GM12878 (cell line): ENCODE measurements around the gene OSBPL10. TPM values are rescaled to one million over a fixed set of nuclear protein-coding genes. Genes with fewer than 3 reads are reported as not detected.

Experiments used
- CEBPZ ChIP-seq: fragments of 150-350 bp; IDR thresholded peaks from 2 replicates; pipeline ENCODE4 v1.6.1; 2016; ENCODE audit warnings: low read depth, low read length
- CHD2 ChIP-seq: IDR thresholded peaks from 2 replicates; pipeline ENCODE4 v1.6.1; 2011; ENCODE audit warnings: low read depth, low read length, improper control_type of control experiment, borderline replicate concordance
- DPF2 ChIP-seq: fragments of 450-650 bp; IDR thresholded peaks from 2 replicates; pipeline ENCODE4 v1.6.1; 2017; ENCODE audit warnings: mild to moderate bottlenecking
- EZH2 ChIP-seq: IDR thresholded peaks from 2 replicates; pipeline ENCODE4 v1.6.1; 2012; ENCODE audit warnings: low read depth, mild to moderate bottlenecking, control low read depth, inconsistent platforms, low read length, borderline replicate concordance; ENCODE audit not compliant: control insufficient read depth
- HDAC6 ChIP-seq: fragments of 200-600 bp; sonication (generic); IDR thresholded peaks from one replicate; pipeline ENCODE4 v1.8.0; 2017; ENCODE audit warnings: antibody characterized with exemption; ENCODE audit not compliant: unreplicated experiment
- IRF4 ChIP-seq: IDR thresholded peaks from 2 replicates; pipeline ENCODE4 v1.6.1; 2011; ENCODE audit warnings: low read depth, low read length
- JUNB ChIP-seq: IDR thresholded peaks from 2 replicates; pipeline ENCODE4 v1.6.1; 2016; ENCODE audit warnings: antibody characterized with exemption, mild to moderate bottlenecking
- MEF2B ChIP-seq: fragments of 450-650 bp; IDR thresholded peaks from 2 replicates; pipeline ENCODE4 v1.6.1; 2018; ENCODE audit warnings: mild to moderate bottlenecking, moderate library complexity; ENCODE audit not compliant: partially characterized antibody, poor library complexity, severe bottlenecking
- PKNOX1 ChIP-seq: fragments of 450-650 bp; IDR thresholded peaks from 2 replicates; pipeline ENCODE4 v1.6.1; 2016; ENCODE audit warnings: mild to moderate bottlenecking
- SMC3 ChIP-seq: IDR thresholded peaks from 2 replicates; pipeline ENCODE4 v1.6.1; 2011; ENCODE audit warnings: low read length, improper control_type of control experiment, borderline replicate concordance
- SRF ChIP-seq, 2 experiments: IDR thresholded peaks; 2 replicates each; pipeline ENCODE4 v1.6.1; 2011; ENCODE audit warnings: low read depth in 2 of 2, low read length in 2 of 2, mild to moderate bottlenecking in 1 of 2, moderate library complexity in 1 of 2
- SUZ12 ChIP-seq: fragments of 200-600 bp; sonication (generic); IDR thresholded peaks from one replicate; pipeline ENCODE4 v1.6.1; 2018; ENCODE audit warnings: antibody characterized with exemption, mild to moderate bottlenecking; ENCODE audit not compliant: unreplicated experiment
- TARDBP ChIP-seq: IDR thresholded peaks from 2 replicates; pipeline ENCODE4 v1.6.1; 2016; ENCODE audit warnings: borderline replicate concordance
- TBL1XR1 ChIP-seq: IDR thresholded peaks from 2 replicates; pipeline ENCODE4 v1.6.1; 2012; ENCODE audit warnings: low read depth, low read length, improper control_type of control experiment
- ZBTB33 ChIP-seq: fragments of 450-650 bp; IDR thresholded peaks from 2 replicates; pipeline ENCODE4 v1.6.1; 2017; ENCODE audit warnings: mild to moderate bottlenecking
- ZNF24 ChIP-seq: fragments of 450-650 bp; IDR thresholded peaks from 2 replicates; pipeline ENCODE4 v1.6.1; 2017; ENCODE audit warnings: antibody characterized with exemption, mild to moderate bottlenecking
- ZZZ3 ChIP-seq: IDR thresholded peaks from 2 replicates; pipeline ENCODE4 v1.6.1; 2011; ENCODE audit warnings: low read depth; ENCODE audit not compliant: control insufficient read depth, insufficient read length
- polyA plus RNA-seq, 11 experiments: library from polyadenylated mRNA; depleted of rRNA in 4 of 11; unstranded in 6 of 11; stranded (reverse) in 5 of 11; fragments of >200 nt; fragmentation: Nextera tagmentation in 4 of 11; fragmentation: Illumina TruSeq in 1 of 11; extraction: Ambion mirVana in 4 of 11; extraction: Trizol in 1 of 11; gene quantifications; 1 replicate in 1 of 11; 2 replicates in 10 of 11; pipeline versions ENCODE4 v1.2.1 to v1.2.3, GENCODE V29; 2011 to 2016; ENCODE audit warnings: inconsistent platforms in 2 of 11, missing spikeins in 2 of 11, low read depth in 1 of 11
- total RNA-seq, 4 experiments: library from RNA; depleted of rRNA in 3 of 4; stranded (reverse); fragments of >200 nt in 3 of 4; fragmentation: Illumina TruSeq in 1 of 4; extraction: Trizol in 1 of 4; gene quantifications; 2 replicates each; pipeline versions ENCODE4 v1.2.1 to v1.2.3, GENCODE V29; 2013 to 2021
- TF ChIP-seq, protein P1 (sequence below): fragments of 450-650 bp; IDR thresholded peaks from 2 replicates; pipeline ENCODE4 v1.6.1; 2014; ENCODE audit warnings: mild to moderate bottlenecking

The OSBPL10 gene
- total and polyA plus RNA-seq, 10 of the 15 experiments (the other 5 are each of a cell fraction or from before 2014, with no cell fraction given) = 0.03 to 0.25 (median 0.09) TPM; not detected in 5

GRCh38 chr3:31754575-31755278 lies 226.3 kb downstream of the OSBPL10 start (continued):
- TF ChIP-seq ZBTB33 (no peak), SUZ12 (no peak), DPF2 (no peak), SMC3 (no peak), PKNOX1 (no peak), IRF4 (peak; percentile 81; the same call in 1 of the 2 replicates), CHD2 (no peak), MEF2B (no peak), TBL1XR1 (no peak), ZNF24 (no peak), SRF (IDR thresholded peaks at IDR 0.05; ENCODE audit: low read depth in 2 of 2, low read length in 2 of 2) (no peak), TARDBP (no peak), CEBPZ (no peak), JUNB (peak; percentile 87), EZH2 (no peak), ZZZ3 (no peak), HDAC6 (no peak)
- TF ChIP-seq, protein P1, sequence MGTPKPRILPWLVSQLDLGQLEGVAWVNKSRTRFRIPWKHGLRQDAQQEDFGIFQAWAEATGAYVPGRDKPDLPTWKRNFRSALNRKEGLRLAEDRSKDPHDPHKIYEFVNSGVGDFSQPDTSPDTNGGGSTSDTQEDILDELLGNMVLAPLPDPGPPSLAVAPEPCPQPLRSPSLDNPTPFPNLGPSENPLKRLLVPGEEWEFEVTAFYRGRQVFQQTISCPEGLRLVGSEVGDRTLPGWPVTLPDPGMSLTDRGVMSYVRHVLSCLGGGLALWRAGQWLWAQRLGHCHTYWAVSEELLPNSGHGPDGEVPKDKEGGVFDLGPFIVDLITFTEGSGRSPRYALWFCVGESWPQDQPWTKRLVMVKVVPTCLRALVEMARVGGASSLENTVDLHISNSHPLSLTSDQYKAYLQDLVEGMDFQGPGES = no peak
